NCI-H1694 (cell line): Measurements from ENCODE around the gene TAF9.
"Not testable (repeated sequence)": the region's sequence is repeated elsewhere in the genome, so short reads cannot be mapped to it uniquely, and the experiment has no call there.

Source experiments
- DNase-seq: peaks from one replicate; lab custom pipeline; 2025; lab: John Stamatoyannopoulos, UW

TAF9 gene

DNA sequence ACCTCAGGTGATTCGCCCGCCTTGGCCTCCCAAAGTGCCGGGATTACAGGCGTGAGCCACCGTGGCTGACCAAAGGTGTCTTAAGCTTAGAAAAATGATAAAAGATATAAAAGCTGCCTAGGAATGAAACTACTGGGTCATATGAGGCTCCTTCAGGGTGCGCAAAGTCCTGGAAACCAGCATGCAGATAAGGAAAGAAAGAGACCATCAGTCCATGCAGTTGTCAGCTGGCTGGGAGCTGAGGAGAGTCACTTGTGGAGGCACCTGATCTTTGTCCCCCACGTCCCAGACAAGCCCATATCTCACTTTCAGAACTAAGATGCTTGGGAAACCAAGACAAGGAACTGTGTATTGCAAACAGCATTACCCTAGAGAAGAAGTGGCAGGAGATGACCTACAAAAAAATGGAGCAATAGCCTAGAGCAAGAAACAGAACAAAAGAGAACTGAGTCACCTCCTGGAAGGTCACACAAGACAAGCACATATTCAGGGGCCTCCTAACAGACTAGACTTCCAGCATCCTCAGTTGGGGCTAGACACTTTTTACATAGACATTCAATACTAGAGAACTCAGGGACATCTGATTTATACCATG, 33.9 kb downstream of the TAF9 start:
- DNase-seq = no peak

DNA sequence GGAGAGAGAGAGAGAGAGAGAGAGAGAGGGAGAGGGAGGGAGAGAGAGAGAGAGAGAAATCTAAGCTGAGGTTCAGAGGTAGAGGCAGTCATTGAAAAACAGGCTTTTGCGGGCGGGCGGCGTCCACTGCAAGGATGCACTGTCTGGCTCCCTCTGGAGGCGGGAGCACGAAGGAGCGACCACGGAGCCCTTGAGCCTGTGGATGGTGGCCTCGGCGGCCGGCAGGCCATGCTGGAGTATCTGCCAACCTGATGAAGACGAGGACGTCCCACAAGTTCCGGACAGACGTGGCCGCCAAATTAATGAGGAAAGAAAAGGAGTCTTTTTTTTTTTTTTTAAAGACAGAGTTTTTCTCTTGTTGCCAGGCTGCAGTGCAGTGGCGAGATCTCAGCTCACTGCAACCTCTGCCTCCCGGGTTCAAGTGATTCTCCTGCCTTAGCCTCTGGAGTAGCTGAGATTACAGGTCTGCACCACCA, 34.5 kb downstream of the TAF9 start:
- DNase-seq = peak; percentile 66

DNA sequence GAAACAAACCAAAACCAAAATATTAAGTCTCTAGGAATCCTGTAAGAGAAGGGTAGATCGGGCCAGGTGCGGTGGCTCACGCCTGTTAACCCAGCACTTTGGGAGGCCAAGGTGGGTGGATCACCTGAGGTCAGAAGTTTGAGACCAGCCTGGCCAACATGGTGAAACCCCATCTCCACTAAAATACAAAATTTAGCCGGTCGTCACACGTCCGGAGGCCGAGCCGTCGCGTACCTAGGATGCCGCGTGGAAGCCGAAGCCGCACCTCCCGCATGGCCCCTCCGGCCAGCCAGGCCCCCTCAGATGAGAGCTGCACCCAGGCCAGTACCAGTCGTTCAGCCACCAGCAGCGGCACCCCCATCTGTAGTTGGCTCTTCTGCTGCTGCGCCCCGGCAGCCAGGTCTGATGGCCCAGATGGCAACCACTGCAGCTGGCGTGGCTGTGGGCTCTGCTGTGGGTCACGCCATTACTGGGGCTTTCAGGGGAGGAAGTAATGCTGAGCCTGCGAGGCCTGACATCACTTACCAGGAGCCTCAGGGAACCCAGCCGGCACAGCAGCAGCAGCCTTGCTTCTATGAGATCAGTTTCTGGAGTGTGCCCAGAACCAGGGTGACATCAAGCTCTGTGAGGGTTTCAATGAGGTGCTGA, 35.5 kb downstream of the TAF9 start:
- DNase-seq = not testable (repeated sequence)

DNA sequence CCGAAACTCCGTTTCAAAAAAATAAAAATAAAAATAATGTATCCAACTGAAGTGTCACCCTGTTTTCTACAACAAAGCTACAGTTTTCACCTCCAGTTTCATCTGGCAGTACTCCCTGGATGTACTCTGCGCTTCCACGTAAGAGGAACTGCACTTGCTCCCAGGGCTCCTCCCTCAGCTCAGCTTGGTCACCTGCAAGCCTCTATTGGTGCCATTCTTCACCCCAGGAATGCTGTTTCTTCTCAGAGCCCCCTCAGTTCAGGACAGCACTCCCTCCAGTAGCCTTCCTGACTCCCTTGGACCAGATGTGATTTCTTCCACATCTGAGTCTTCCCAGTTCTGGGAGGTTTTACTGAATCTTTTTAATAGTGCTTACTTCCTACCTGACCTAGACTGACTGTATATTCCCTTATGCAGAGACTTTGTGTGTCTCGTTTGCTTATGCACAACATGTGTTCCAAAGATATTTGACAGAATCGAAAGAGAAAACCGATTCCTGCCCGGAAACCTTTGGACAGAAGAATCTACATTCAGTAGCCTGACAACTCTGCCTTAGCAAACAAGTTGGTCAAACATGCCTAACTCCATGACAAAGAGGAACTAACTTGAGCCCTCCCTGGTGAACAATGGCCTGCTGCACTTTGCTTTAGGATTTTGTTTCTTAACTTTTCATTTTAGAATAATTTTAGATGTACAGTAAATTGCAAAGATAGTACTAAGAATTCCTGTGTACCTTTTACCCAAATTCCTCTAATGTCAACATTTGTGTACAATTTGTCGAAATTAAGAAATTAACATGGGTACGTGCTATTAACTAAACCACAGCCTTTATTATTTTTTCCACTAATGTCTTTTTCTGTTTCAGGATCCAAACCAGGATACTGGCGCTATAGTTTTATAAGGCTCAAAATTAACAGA, 37.5 kb downstream of the TAF9 start:
- DNase-seq = no peak

DNA sequence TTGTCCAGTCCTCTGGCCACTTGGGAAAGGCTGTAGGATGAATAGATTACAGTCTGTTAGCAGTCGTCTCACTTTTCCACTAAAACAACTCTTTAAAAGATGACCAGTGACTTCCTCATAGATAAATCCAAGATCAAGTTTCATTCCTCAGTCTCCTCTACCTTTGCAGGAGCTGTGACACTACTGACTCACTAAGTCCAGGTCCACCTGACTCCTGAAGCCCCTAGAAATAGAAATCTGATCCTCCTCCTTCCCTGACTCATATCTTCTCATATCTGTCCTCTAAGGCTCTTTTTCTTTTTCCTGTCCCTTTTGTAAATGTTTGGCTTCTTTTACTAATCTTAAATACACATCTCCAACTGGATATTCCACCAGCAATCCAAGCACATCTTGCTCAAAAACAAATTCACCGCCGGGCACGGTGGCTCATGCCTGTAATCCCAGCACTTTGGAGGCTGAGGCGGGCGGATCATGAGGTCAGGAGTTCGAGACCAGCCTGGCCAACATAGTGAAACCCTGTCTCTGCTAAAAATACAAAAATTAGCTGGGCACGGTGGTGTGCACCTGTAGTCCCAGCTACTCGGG, 39.3 kb downstream of the TAF9 start:
- no peak for DNase-seq

DNA sequence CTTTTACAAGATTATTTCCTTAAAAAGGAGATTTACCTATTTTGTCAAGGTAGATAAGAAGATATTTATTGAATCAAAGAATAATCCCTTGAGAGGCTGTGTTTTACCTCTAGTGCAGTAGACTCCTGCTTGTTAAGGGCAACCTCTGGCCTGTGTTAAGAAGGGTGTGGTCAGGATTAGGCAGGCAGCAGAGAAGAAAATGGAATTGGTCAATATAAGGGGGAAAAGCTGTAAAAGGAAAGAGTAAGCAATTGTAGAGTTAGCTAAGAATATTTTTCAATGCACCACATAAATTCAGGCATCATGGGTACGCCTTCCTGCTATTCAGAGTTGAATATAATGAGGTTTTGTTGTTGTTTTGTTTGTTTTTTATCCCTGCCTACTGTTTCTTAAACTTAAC, 43.0 kb downstream of the TAF9 start:
- DNase-seq = no peak

DNA sequence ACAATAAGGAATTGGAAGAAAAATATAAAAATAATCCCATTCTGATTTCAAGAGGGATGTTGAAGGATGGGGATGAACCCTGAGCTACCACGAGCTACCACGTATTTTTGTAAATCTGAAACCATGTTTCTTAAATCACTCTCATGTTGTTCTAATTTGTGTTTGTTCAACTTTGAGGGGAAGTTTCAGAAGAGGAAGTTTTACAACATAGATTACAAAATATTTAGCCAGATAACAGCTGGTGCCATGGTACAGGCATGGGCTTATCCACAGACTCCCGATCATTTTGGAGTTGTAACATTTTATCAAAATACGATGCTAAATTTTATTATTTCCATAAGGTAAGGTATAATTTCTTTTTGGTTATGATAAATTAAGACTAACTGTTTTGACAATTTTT, 51.9 kb downstream of the TAF9 start:
- DNase-seq = no peak

DNA sequence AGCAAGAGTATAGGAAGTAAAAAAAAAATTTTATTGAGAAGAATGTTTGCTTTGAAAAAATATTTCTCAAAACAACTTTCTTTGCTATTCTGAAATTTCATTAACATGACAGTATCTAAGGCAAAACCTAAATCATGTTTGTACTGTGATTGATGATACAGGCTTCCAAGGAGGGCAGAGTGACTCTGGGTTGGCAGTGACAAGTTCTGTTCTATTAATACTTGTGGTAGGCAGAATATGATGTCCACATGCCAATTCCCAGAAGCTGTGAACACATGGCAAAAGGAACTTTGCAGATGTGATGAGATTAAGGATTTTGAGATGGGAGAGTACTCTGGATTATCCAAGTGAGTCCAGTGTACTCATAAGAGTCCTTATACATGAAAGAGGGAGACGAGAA, 53.3 kb downstream of the TAF9 start:
- DNase-seq = no peak
